Measurements from ENCODE around the gene TMEM120A.
A peak's percentile ranks its signal among the peaks of the same experiment; 100 is the strongest.

TMEM120A gene

GRCh38 chr7:75957021-75957736 lies 37.2 kb downstream of the TMEM120A start:
- peak; percentile 70 for DNase-seq (ENCODE audit: low spot score)

- no peak for DNase-seq (ENCODE audit: low spot score)
Observed at GRCh38 chr7:75955331-75955955, 39.0 kb downstream of the TMEM120A start.

- DNase-seq (ENCODE audit: low spot score), result no peak
Observed at GRCh38 chr7:75953931-75954330, 40.5 kb downstream of the TMEM120A start.

GRCh38 chr7:75953431-75953830 lies 41.0 kb downstream of the TMEM120A start:
- DNase-seq (ENCODE audit: low spot score), result no peak

GRCh38 chr7:75951506-75951905 lies 42.9 kb downstream of the TMEM120A start:
- DNase-seq (ENCODE audit: low spot score), result peak; percentile 41

GRCh38 chr7:75950111-75950681 lies 44.2 kb downstream of the TMEM120A start:
- DNase-seq (ENCODE audit: low spot score), result no peak

GRCh38 chr7:75948179-75948578 lies 46.2 kb downstream of the TMEM120A start:
- DNase-seq (ENCODE audit: low spot score), result no peak

- no peak for DNase-seq (ENCODE audit: low spot score)
Observed at GRCh38 chr7:75946207-75946855, 48.1 kb downstream of the TMEM120A start.

GRCh38 chr7:75945297-75946168 lies 48.9 kb downstream of the TMEM120A start:
- no peak for DNase-seq (ENCODE audit: low spot score)

- no peak for DNase-seq (ENCODE audit: low spot score)
Observed at GRCh38 chr7:75944507-75944906, 49.9 kb downstream of the TMEM120A start.

GRCh38 chr7:75943864-75944263 lies 50.5 kb downstream of the TMEM120A start:
- DNase-seq (ENCODE audit: low spot score), result no peak

GRCh38 chr7:75938921-75939320 lies 55.5 kb downstream of the TMEM120A start:
- DNase-seq (ENCODE audit: low spot score), result no peak

GRCh38 chr7:75937958-75938786 lies 56.2 kb downstream of the TMEM120A start:
- peak; percentile 89 for DNase-seq (ENCODE audit: low spot score)

Data from SW480 (cell line).